SU-DHL-6 (cell line): ENCODE results near the gene MBOAT1.

Source experiments
- H2AFZ ChIP-seq: fragments of 200-600 bp; sonication (generic); 2 replicates; pipeline ENCODE4 v1.6.1; 2014; ENCODE audit warnings: low read depth, mild to moderate bottlenecking, moderate library complexity, mixed read lengths, antibody characterized with exemption, low read length; ENCODE audit not compliant: severe bottlenecking
- H3F3A ChIP-seq: fragments of 200-600 bp; shearing (Covaris generic); 2 replicates; pipeline ENCODE4 v1.6.0; 2016; ENCODE audit warnings: antibody characterized with exemption, mild to moderate bottlenecking; ENCODE audit not compliant: insufficient read depth
- H3K27ac ChIP-seq: fragments of 200-600 bp; sonication (generic); 2 replicates; pipeline ENCODE4 v1.5.1; 2016; ENCODE audit warnings: low read depth, mild to moderate bottlenecking, low read length, moderate library complexity, mixed read lengths
- H3K27me3 ChIP-seq: fragments of 200-600 bp; sonication (generic), shearing (Covaris generic); 2 replicates; pipeline ENCODE4 v1.6.0; 2014; ENCODE audit warnings: mild to moderate bottlenecking, low read length
- H3K36me3 ChIP-seq: fragments of 200-600 bp; sonication (generic); 2 replicates; pipeline ENCODE4 v1.6.1; 2014; ENCODE audit warnings: mild to moderate bottlenecking, low read length, mixed read lengths
- H3K4me2 ChIP-seq: fragments of 300-600, 200-600 bp; shearing (Covaris generic), sonication (generic); 2 replicates; pipeline ENCODE4 v1.6.0; 2014; ENCODE audit warnings: low read length, low read depth, mild to moderate bottlenecking; ENCODE audit not compliant: poor library complexity, severe bottlenecking
- H3K4me3 ChIP-seq: fragments of 200-600 bp; sonication (generic); 2 replicates; pipeline ENCODE4 v1.5.1; 2014; ENCODE audit warnings: antibody characterized with exemption, low read length, mild to moderate bottlenecking, mixed read lengths; ENCODE audit not compliant: insufficient read depth, poor library complexity, severe bottlenecking
- H3K79me2 ChIP-seq: fragments of 200-600 bp; sonication (generic); 2 replicates; pipeline ENCODE4 v1.6.1; 2014; ENCODE audit warnings: mild to moderate bottlenecking, low read length, moderate library complexity; ENCODE audit not compliant: insufficient read depth
- H3K9ac ChIP-seq: fragments of 200-600 bp; sonication (generic); 2 replicates; pipeline ENCODE4 v1.7.0; 2014; ENCODE audit warnings: mild to moderate bottlenecking, low read length
- H3K9me2 ChIP-seq: fragments of 200-600 bp; sonication (generic); replicated peaks from 2 replicates; pipeline ENCODE4 v1.6.1; 2014; ENCODE audit warnings: low read length; ENCODE audit not compliant: insufficient read depth
- H3K9me3 ChIP-seq: fragments of 200-600 bp; sonication (generic); 2 replicates; pipeline ENCODE4 v1.6.1; 2014; ENCODE audit warnings: low read length, mixed read lengths; ENCODE audit not compliant: insufficient read depth
- H4K20me1 ChIP-seq: fragments of 200-600 bp; sonication (generic); 2 replicates; pipeline ENCODE4 v1.6.1; 2014; ENCODE audit warnings: low read depth, mild to moderate bottlenecking, antibody characterized with exemption, low read length, moderate library complexity, mixed read lengths
- CTCF ChIP-seq: fragments of 200-600 bp; sonication (generic); IDR thresholded peaks from one replicate; pipeline ENCODE4 v1.5.1; 2017; ENCODE audit warnings: antibody characterized with exemption, mild to moderate bottlenecking, low read length, moderate library complexity; ENCODE audit not compliant: insufficient read depth, poor library complexity, severe bottlenecking
- EZH2phosphoT487 ChIP-seq: fragments of 200-600 bp; sonication (generic), shearing (Covaris generic); conservative IDR thresholded peaks from 2 replicates; pipeline ENCODE4 v1.6.1; 2018; ENCODE audit warnings: mild to moderate bottlenecking, antibody characterized with exemption, low read length, moderate library complexity, mixed read lengths

MBOAT1 gene

DNA sequence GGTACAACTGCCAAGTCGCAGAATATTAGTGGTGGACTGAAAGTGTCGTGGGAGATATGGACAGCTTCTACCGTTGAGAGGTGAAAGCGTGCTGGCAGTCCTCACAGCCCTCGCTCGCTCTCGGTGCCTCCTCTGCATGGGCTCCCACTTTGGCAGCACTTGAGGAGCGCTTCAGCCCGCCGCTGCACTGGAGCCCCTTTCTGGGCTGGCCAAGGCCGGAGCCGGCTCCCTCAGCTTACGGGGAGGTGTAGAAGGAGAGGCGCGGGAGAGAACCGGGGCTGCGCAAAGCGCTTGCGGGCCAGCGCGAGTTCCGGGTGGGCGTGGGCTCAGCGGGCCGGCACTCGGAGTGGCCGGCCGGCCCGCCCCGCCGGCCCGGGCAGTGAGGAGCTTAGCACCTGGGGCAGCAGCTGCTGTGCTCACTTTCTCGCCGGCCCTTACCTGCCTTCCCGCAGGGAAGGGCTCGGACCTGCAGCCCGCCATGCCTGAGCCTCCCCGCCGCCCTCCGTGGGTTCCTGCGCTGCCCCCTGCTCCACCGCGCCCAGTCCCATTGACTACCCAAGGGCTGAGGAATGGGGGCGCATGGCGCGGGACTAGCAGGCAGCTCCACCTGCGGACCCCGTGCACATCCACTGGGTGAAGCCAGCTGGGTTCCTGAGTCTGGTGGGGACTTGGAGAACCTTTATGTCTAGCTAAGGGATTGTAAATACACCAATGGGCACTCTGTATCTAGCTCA lies 47.2 kb upstream of the MBOAT1 start:
- Histone ChIP-seq H4K20me1 (no peaks in the 10 kb centered on the region), H3K9me2 (no peaks in the 10 kb centered on the region), H3K27ac (no peak overlapping the region), H3K36me3 (no peaks in the 10 kb centered on the region), H3F3A (no peaks in the 10 kb centered on the region), H3K9ac (no peak overlapping the region), H3K4me3 (no peak overlapping the region), H3K9me3 (peaks cover 6% of the 10 kb centered on the region; the same call in 1 of the 2 replicates), H3K27me3 (peaks cover 2% of the 10 kb centered on the region), H2AFZ (no peak overlapping the region), H3K79me2 (no peaks in the 10 kb centered on the region), H3K4me2 (no peak overlapping the region)
- TF ChIP-seq EZH2phosphoT487 (no peak), CTCF (no peak)

DNA sequence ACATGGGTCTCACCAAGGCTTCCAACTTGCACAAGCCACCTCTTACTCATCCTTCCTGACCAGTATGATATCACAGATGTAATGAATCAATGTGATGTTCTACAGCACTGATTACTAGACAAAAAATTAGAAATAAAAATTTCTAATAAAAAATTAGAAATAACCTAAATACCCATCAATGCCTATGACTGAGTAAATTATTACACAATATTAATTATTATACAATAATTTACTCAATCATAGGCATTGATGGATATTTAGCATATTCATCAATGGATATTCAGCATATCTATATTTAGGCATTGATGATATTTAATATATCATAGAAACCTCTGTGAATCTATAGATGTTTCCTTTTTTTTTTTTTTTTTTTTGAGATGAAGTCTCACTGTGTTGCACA lies 43.2 kb upstream of the MBOAT1 start:
- H3K4me3 ChIP-seq, result no peak overlapping the region
- no peaks in the 10 kb centered on the region for H3K9me2 ChIP-seq
- TF ChIP-seq EZH2phosphoT487, result no peak
- TF ChIP-seq CTCF, result no peak
- H3K27ac ChIP-seq, result no peak overlapping the region
- H3K27me3 ChIP-seq, result no peaks in the 10 kb centered on the region
- H3K36me3 ChIP-seq, result no peaks in the 10 kb centered on the region
- no peaks in the 10 kb centered on the region for H4K20me1 ChIP-seq
- no peak overlapping the region for H3K9ac ChIP-seq
- no peak overlapping the region for H3K4me2 ChIP-seq
- no peak overlapping the region for H2AFZ ChIP-seq
- no peaks in the 10 kb centered on the region for H3F3A ChIP-seq
- no peaks in the 10 kb centered on the region for H3K9me3 ChIP-seq
- no peaks in the 10 kb centered on the region for H3K79me2 ChIP-seq

DNA sequence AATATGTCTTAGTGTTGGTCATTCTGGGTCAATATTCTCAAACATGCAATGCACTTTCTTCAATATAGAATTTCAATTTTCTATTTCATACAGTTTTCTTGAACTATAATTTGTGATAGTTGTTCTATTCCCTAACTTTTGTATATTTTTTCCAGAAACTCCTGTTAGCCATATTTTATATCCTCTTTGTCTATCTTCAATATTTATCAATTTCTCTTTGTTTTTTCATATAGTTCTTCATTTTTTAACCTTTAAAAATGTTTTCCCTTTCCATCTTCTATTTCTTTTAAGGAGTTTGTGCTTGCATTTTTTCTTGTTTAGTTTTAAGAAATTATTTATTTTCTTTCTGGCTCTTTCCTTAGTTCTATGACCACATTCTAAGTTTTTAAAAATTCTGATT lies 42.0 kb upstream of the MBOAT1 start:
- H3K4me3 ChIP-seq, result no peak overlapping the region
- no peaks in the 10 kb centered on the region for H3K27me3 ChIP-seq
- no peaks in the 10 kb centered on the region for H3F3A ChIP-seq
- H2AFZ ChIP-seq, result no peak overlapping the region
- H3K9me2 ChIP-seq, result no peaks in the 10 kb centered on the region
- H4K20me1 ChIP-seq, result no peaks in the 10 kb centered on the region
- no peak overlapping the region for H3K4me2 ChIP-seq
- H3K79me2 ChIP-seq, result no peaks in the 10 kb centered on the region
- TF ChIP-seq EZH2phosphoT487 (no peak), CTCF (no peak)
- H3K9me3 ChIP-seq, result no peaks in the 10 kb centered on the region
- no peak overlapping the region for H3K9ac ChIP-seq
- no peaks in the 10 kb centered on the region for H3K36me3 ChIP-seq
- no peak overlapping the region for H3K27ac ChIP-seq
